Liver (tissue), 9 donors: ENCODE data around the gene CASTOR2. TPM values are rescaled to one million over a fixed set of nuclear protein-coding genes. Genes with fewer than 3 reads are reported as not detected.

Experiments
- DNase-seq: peaks from one replicate; pipeline ENCODE4 v3.0.0-alpha.2; 2017; ENCODE audit warnings: low spot score
- H3K27ac ChIP-seq, 2 donors: one replicate each; pipeline ENCODE4 v1.7.0; 2013; ENCODE audit warnings: inconsistent platforms in 2 of 2, low read length in 2 of 2, control low read depth in 1 of 2, low read depth in 1 of 2, mild to moderate bottlenecking in 1 of 2
- H3K27me3 ChIP-seq, 4 donors: one replicate each; pipeline versions ENCODE4 v1.6.1 to v1.7.0; 2013; ENCODE audit warnings: low read length in 3 of 4, inconsistent platforms in 1 of 4, mild to moderate bottlenecking in 1 of 4, moderate library complexity in 1 of 4; ENCODE audit not compliant: control insufficient read depth in 4 of 4, insufficient read depth in 4 of 4
- H3K36me3 ChIP-seq, 4 donors: one replicate each; pipeline versions ENCODE4 v1.6.1 to v1.7.0; 2013; ENCODE audit warnings: low read length in 3 of 4, mild to moderate bottlenecking in 3 of 4, low read depth in 1 of 4, moderate library complexity in 1 of 4; ENCODE audit not compliant: control insufficient read depth in 4 of 4, insufficient read depth in 3 of 4
- H3K4me1 ChIP-seq, 4 donors: one replicate each; pipeline versions ENCODE4 v1.6.1 to v1.7.0; 2013; ENCODE audit warnings: low read length in 3 of 4, mild to moderate bottlenecking in 3 of 4, moderate library complexity in 1 of 4; ENCODE audit not compliant: control insufficient read depth in 4 of 4, insufficient read depth in 4 of 4
- H3K4me3 ChIP-seq, 3 donors: one replicate each; pipeline versions ENCODE4 v1.6.1 to v1.7.0; 2013; ENCODE audit warnings: low read length in 3 of 3, control low read depth in 1 of 3, low read depth in 1 of 3, mild to moderate bottlenecking in 1 of 3
- H3K9ac ChIP-seq, 2 donors: one replicate each; pipeline ENCODE4 v1.7.0; 2013; ENCODE audit warnings: low read length in 2 of 2, mild to moderate bottlenecking in 2 of 2, moderate library complexity in 2 of 2, control low read depth in 1 of 2, low read depth in 1 of 2
- H3K9me3 ChIP-seq, 4 donors: one replicate each; pipeline versions ENCODE4 v1.6.1 to v1.7.0; 2013; ENCODE audit warnings: low read length in 3 of 4; ENCODE audit not compliant: control insufficient read depth in 4 of 4
- ATF3 ChIP-seq: IDR thresholded peaks from 2 replicates; pipeline ENCODE4 v1.6.1; 2016; ENCODE audit warnings: antibody characterized with exemption
- CTCF ChIP-seq: fragments of 150-350 bp; IDR thresholded peaks from 2 replicates; pipeline ENCODE4 v1.5.1; 2017; ENCODE audit warnings: improper control_type of control experiment, low read depth, low read length; ENCODE audit not compliant: missing input control
- EGR1 ChIP-seq, 2 donors: IDR thresholded peaks; 2 replicates each; pipeline ENCODE4 v1.6.1; 2016 to 2018; ENCODE audit warnings: antibody characterized with exemption in 2 of 2, low read depth in 2 of 2
- FOXA1 ChIP-seq: IDR thresholded peaks from 2 replicates; pipeline ENCODE4 v1.6.1; 2016; ENCODE audit warnings: antibody characterized with exemption
- FOXA2 ChIP-seq: IDR thresholded peaks from 2 replicates; pipeline ENCODE4 v1.6.1; 2016; ENCODE audit warnings: antibody characterized with exemption
- GABPA ChIP-seq, 2 donors: IDR thresholded peaks in 1 of 2; conservative IDR thresholded peaks in 1 of 2; 2 replicates each; pipeline ENCODE4 v1.6.1; 2016; ENCODE audit warnings: antibody characterized with exemption in 2 of 2, mild to moderate bottlenecking in 1 of 2, moderate library complexity in 1 of 2
- HNF4A ChIP-seq, 2 donors: conservative IDR thresholded peaks; 2 replicates each; pipeline ENCODE4 v1.6.1; 2016; ENCODE audit warnings: antibody characterized with exemption in 2 of 2, mild to moderate bottlenecking in 2 of 2
- HNF4G ChIP-seq: IDR thresholded peaks from 2 replicates; pipeline ENCODE4 v1.6.1; 2016; ENCODE audit warnings: antibody characterized with exemption
- JUND ChIP-seq, 2 donors: IDR thresholded peaks; 2 replicates each; pipeline ENCODE4 v1.6.1; 2016; ENCODE audit warnings: antibody characterized with exemption in 2 of 2
- MAX ChIP-seq: IDR thresholded peaks from 2 replicates; pipeline ENCODE4 v1.6.1; 2016; ENCODE audit warnings: antibody characterized with exemption
- NR2F2 ChIP-seq: IDR thresholded peaks from 2 replicates; pipeline ENCODE4 v1.6.1; 2016; ENCODE audit warnings: antibody characterized with exemption
- RAD21 ChIP-seq, 2 donors: IDR thresholded peaks; 2 replicates each; pipeline ENCODE4 v1.6.1; 2016; ENCODE audit warnings: antibody characterized with exemption in 2 of 2, mild to moderate bottlenecking in 2 of 2
- REST ChIP-seq: IDR thresholded peaks from 2 replicates; pipeline ENCODE4 v1.6.1; 2016; ENCODE audit warnings: antibody characterized with exemption, mild to moderate bottlenecking
- RXRA ChIP-seq, 2 donors: IDR thresholded peaks; 2 replicates each; pipeline ENCODE4 v1.6.1; 2017 to 2018; ENCODE audit warnings: antibody characterized with exemption in 2 of 2, mild to moderate bottlenecking in 1 of 2
- SP1 ChIP-seq: IDR thresholded peaks from 2 replicates; pipeline ENCODE4 v1.6.1; 2018; ENCODE audit warnings: antibody characterized with exemption, mild to moderate bottlenecking
- TAF1 ChIP-seq: conservative IDR thresholded peaks from 2 replicates; pipeline ENCODE4 v1.6.1; 2016; ENCODE audit warnings: antibody characterized with exemption, mild to moderate bottlenecking
- YY1 ChIP-seq: IDR thresholded peaks from 2 replicates; pipeline ENCODE4 v1.6.1; 2016; ENCODE audit warnings: antibody characterized with exemption, mild to moderate bottlenecking
- ZBTB33 ChIP-seq: IDR thresholded peaks from 2 replicates; pipeline ENCODE4 v1.6.1; 2016; ENCODE audit warnings: antibody characterized with exemption
- WGBS: extraction: QIAGEN DNeasy Blood & Tissue Kit; methylation state at CpG from one replicate; pipeline ENCODE4 v1.1.7; 2013; 5-methylcytosine and 5-hydroxymethylcytosine counted together
- polyA plus RNA-seq, 2 donors: library from polyadenylated mRNA; stranded (reverse) in 1 of 2; unstranded in 1 of 2; fragments of 200-250 nt in 1 of 2; fragments of >200 nt in 1 of 2; fragmentation: Nextera tagmentation in 1 of 2; extraction: Ambion mirVana in 1 of 2; gene quantifications; one replicate each; pipeline versions ENCODE4 v1.2.1 to v1.2.3, GENCODE V29; 2013 to 2015
- total RNA-seq, 2 donors: library from RNA; depleted of rRNA; stranded (reverse); fragments of >200 nt; gene quantifications; one replicate each; pipeline ENCODE4 v1.2.3, GENCODE V29; 2014
- donor health status: healthy.
- donor health status: healthy.
- donor health status: healthy.
- donor health status: healthy.
- donor health status: healthy.

CASTOR2 gene
- total and polyA plus RNA-seq, 4 donors: 0.17 to 5.0 (median 1.4) TPM

GRCh38 chr7:75033826-75034225 lies 69.3 kb downstream of the CASTOR2 start:
- Histone ChIP-seq H3K9me3 (no peaks in the 10 kb centered on the region), H3K36me3 (no peaks in the 10 kb centered on the region), H3K27ac (no peak overlapping the region), H3K9ac (no peak overlapping the region), H3K4me3 (no peak overlapping the region), H3K27me3 (no peaks in the 10 kb centered on the region), H3K4me1 (no peaks in the 10 kb centered on the region)
- no peak for DNase-seq
- WGBS: 93% methylated on average over 8 of the region's 8 CpGs
- TF ChIP-seq FOXA1: no peak
- no peak for TF ChIP-seq JUND (IDR thresholded peaks at IDR 0.05)
- TF ChIP-seq CTCF: no peak
- no peak for TF ChIP-seq HNF4A (conservative IDR thresholded peaks at IDR 0.05)
- TF ChIP-seq ATF3: no peak
- no peak for TF ChIP-seq SP1
- no peak for TF ChIP-seq GABPA (IDR thresholded peaks at IDR 0.05 in 1 of 2, conservative IDR thresholded peaks at IDR 0.05 in 1 of 2)
- TF ChIP-seq NR2F2: no peak
- TF ChIP-seq MAX: no peak
- TF ChIP-seq EGR1 (IDR thresholded peaks at IDR 0.05; ENCODE audit: low read depth in 2 of 2): no peak
- TF ChIP-seq ZBTB33: no peak
- TF ChIP-seq FOXA2: no peak
- no peak for TF ChIP-seq TAF1
- TF ChIP-seq RAD21 (IDR thresholded peaks at IDR 0.05): no peak
- no peak for TF ChIP-seq RXRA (IDR thresholded peaks at IDR 0.05)
- no peak for TF ChIP-seq YY1
- no peak for TF ChIP-seq HNF4G

- WGBS: 87% methylated on average over 8 of the region's 8 CpGs
- TF ChIP-seq HNF4G: no peak
- no peak for TF ChIP-seq SP1
- no peak for TF ChIP-seq HNF4A (conservative IDR thresholded peaks at IDR 0.05)
- TF ChIP-seq MAX: no peak
- TF ChIP-seq TAF1: no peak
- no peak for TF ChIP-seq FOXA2
- no peak for TF ChIP-seq RXRA (IDR thresholded peaks at IDR 0.05)
- TF ChIP-seq GABPA (IDR thresholded peaks at IDR 0.05 in 1 of 2, conservative IDR thresholded peaks at IDR 0.05 in 1 of 2): no peak
- TF ChIP-seq FOXA1: no peak
- no peak for TF ChIP-seq ATF3
- no peak for TF ChIP-seq EGR1 (IDR thresholded peaks at IDR 0.05; ENCODE audit: low read depth in 2 of 2)
- no peak for TF ChIP-seq CTCF
- no peak for TF ChIP-seq REST
- no peak for TF ChIP-seq YY1
- Histone ChIP-seq H3K27me3 (no peaks in the 10 kb centered on the region), H3K27ac (no peak overlapping the region), H3K36me3 (peaks cover 0 to 15% (median 8%) of the 10 kb centered on the region in 4 donors), H3K4me1 (no peaks in the 10 kb centered on the region), H3K9me3 (no peaks in the 10 kb centered on the region), H3K9ac (no peak overlapping the region), H3K4me3 (no peak overlapping the region)
- DNase-seq: no peak
Observed at GRCh38 chr7:75038508-75038907, 74.0 kb downstream of the CASTOR2 start.
